Stimulated activated CD4-positive, alpha-beta T cell treated with anti-CD3 and anti-CD28 coated beads, Interleukin-1b, Interleukin-23, amount 100 ng/mL, for 24 hours (primary cell): Measurements from ENCODE around the gene VPS41.

Experiments
- DNase-seq, 4 experiments: peaks; one replicate each; pipeline ENCODE4 v3.0.0-alpha.2; 2020; ENCODE audit warnings: low read depth in 4 of 4, low spot score in 1 of 4

VPS41 gene

GRCh38 chr7:38817526-38817925 is 91.5 kb downstream of the VPS41 start:
- DNase-seq = no peak

- DNase-seq = no peak
Observed at GRCh38 chr7:38813768-38814167, 95.2 kb downstream of the VPS41 start.

GRCh38 chr7:38806912-38807311 is 102.1 kb downstream of the VPS41 start:
- no peak for DNase-seq

GRCh38 chr7:38801786-38802185 is 107.2 kb downstream of the VPS41 start:
- no peak for DNase-seq

GRCh38 chr7:38798552-38799267 is 110.3 kb downstream of the VPS41 start:
- DNase-seq = no peak

GRCh38 chr7:38796626-38797501 is 112.1 kb downstream of the VPS41 start:
- peak; percentile 8 to 30 (median 13) for DNase-seq

- no peak for DNase-seq
Observed at GRCh38 chr7:38795593-38795992, 113.4 kb downstream of the VPS41 start.

- DNase-seq = no peak
Observed at GRCh38 chr7:38781991-38782390, 127.0 kb downstream of the VPS41 start.

- DNase-seq = no peak
Observed at GRCh38 chr7:38777609-38778008, 131.4 kb downstream of the VPS41 start.

- no peak for DNase-seq
Observed at GRCh38 chr7:38775506-38776175, 133.3 kb downstream of the VPS41 start.

GRCh38 chr7:38773430-38773829 is 135.6 kb downstream of the VPS41 start:
- no peak for DNase-seq

GRCh38 chr7:38760226-38760625 is 148.8 kb downstream of the VPS41 start:
- no peak for DNase-seq

GRCh38 chr7:38759028-38759427 is 150.0 kb downstream of the VPS41 start:
- no peak for DNase-seq

GRCh38 chr7:38757931-38758330 is 151.1 kb downstream of the VPS41 start:
- no peak for DNase-seq

- DNase-seq = no peak
Observed at GRCh38 chr7:38756521-38756920, 152.5 kb downstream of the VPS41 start.

GRCh38 chr7:38753347-38753746 is 155.6 kb downstream of the VPS41 start:
- no peak for DNase-seq

GRCh38 chr7:38751416-38751815 is 157.6 kb downstream of the VPS41 start:
- no peak for DNase-seq

- no peak for DNase-seq
Observed at GRCh38 chr7:38748056-38748610, 160.9 kb downstream of the VPS41 start.

GRCh38 chr7:38746438-38746837 is 162.6 kb downstream of the VPS41 start:
- no peak for DNase-seq

GRCh38 chr7:38744746-38745145 is 164.2 kb downstream of the VPS41 start:
- no peak for DNase-seq

- no peak for DNase-seq
Observed at GRCh38 chr7:38743899-38744298, 165.1 kb downstream of the VPS41 start.

GRCh38 chr7:38740041-38740440 is 168.9 kb downstream of the VPS41 start:
- DNase-seq = no peak
